ENCODE measurements around the gene CMTM1. TPM values are rescaled to one million over a fixed set of nuclear protein-coding genes. Genes with fewer than 3 reads are reported as not detected.
A peak's percentile ranks its signal among the peaks of the same experiment; 100 is the strongest.

The CMTM1 gene
- total RNA-seq, 1 donor = 3.2 TPM

DNA sequence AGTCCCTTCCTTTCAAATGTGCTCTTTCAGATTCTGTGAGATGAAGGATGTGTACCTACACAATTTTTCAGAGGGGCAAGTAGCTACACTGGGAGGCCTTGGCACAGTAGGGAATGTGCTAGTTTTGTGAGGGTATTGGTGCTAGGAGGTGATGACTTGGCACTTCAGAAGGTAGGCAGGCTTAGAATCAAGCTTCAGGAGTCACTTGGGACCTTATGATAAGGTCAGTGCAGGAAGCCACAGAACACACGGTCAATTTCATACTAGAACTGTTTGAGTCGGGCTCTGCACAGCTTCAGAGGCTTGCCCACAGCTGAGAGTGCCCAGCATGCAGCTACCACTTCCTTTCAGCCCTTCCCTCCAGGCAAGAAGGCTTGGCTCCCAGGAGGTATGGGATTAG lies 6.1 kb downstream of the CMTM1 start:
- H3K4me3 ChIP-seq (ENCODE audit: low read depth, low read length) = no peak overlapping the region
- TF ChIP-seq, protein P1, sequence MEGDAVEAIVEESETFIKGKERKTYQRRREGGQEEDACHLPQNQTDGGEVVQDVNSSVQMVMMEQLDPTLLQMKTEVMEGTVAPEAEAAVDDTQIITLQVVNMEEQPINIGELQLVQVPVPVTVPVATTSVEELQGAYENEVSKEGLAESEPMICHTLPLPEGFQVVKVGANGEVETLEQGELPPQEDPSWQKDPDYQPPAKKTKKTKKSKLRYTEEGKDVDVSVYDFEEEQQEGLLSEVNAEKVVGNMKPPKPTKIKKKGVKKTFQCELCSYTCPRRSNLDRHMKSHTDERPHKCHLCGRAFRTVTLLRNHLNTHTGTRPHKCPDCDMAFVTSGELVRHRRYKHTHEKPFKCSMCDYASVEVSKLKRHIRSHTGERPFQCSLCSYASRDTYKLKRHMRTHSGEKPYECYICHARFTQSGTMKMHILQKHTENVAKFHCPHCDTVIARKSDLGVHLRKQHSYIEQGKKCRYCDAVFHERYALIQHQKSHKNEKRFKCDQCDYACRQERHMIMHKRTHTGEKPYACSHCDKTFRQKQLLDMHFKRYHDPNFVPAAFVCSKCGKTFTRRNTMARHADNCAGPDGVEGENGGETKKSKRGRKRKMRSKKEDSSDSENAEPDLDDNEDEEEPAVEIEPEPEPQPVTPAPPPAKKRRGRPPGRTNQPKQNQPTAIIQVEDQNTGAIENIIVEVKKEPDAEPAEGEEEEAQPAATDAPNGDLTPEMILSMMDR (IDR thresholded peaks at IDR 0.05; ENCODE audit: insufficient read depth, low read length) = no peak
- DNase-seq (ENCODE audit: low read depth) = no peak

DNA sequence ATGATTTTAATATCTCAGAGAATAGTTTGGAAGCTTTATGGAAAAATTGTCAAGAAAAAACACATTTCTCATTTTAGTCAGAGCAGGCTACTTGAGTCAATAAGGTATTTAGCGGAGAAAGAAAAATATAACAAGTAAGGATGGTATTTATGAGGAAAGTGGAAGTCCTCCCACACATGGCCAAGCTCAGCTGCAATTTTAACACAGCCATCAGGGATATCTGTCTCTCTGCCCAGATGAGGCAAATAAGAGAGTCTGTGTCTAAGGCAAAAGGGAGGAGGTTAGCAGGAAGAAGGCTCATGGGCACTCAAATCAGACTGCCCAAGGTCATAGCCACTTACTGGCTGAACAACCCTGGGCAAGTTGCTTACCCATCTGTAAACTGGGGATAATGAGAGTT lies 7.8 kb downstream of the CMTM1 start:
- H3K4me3 ChIP-seq (ENCODE audit: low read depth, low read length) = no peak overlapping the region
- TF ChIP-seq, protein P1 (IDR thresholded peaks at IDR 0.05; ENCODE audit: insufficient read depth, low read length) = no peak
- DNase-seq (ENCODE audit: low read depth) = no peak

DNA sequence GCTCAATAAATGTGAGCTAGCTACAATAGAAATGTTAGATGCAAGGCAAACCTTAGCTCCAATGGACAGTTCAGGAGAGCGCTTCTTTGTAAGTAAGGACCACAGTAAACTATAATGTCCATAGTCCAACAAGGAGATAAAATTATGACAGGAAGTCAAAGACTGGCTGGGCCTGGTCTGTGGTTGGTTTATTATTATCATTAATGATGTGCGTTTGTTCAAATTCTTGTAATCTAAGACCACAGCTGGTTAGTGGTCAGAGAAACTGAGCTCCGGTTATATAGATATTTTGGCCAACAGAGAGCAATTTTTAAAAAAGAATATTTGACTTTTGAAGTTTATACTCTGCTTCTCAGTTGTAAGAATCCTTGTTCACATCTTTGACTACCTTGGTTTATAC lies 8.3 kb downstream of the CMTM1 start:
- no peak for DNase-seq (ENCODE audit: low read depth)
- TF ChIP-seq, protein P1 (IDR thresholded peaks at IDR 0.05; ENCODE audit: insufficient read depth, low read length) = no peak
- no peak overlapping the region for H3K4me3 ChIP-seq (ENCODE audit: low read depth, low read length)

DNA sequence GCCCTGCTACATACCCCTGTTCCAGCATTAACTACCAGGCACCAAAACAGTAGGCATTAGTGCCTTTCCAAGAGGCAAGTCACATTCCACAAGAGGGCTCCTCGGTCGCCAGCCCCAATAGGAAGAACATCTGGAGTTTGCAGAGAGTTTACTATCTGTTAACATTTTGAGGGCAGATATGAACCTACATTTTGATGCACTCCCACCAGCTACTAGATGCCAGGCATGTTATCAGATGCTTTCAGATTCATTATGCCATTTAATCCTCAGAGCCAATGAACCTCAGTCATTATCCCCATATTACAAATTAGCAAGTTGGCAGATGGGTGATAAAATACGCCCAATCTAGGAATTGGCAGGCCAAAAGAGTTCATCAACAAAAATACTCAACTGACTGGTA lies 8.8 kb downstream of the CMTM1 start:
- H3K4me3 ChIP-seq (ENCODE audit: low read depth, low read length) = no peak overlapping the region
- DNase-seq (ENCODE audit: low read depth) = no peak
- TF ChIP-seq, protein P1 (IDR thresholded peaks at IDR 0.05; ENCODE audit: insufficient read depth, low read length) = no peak

DNA sequence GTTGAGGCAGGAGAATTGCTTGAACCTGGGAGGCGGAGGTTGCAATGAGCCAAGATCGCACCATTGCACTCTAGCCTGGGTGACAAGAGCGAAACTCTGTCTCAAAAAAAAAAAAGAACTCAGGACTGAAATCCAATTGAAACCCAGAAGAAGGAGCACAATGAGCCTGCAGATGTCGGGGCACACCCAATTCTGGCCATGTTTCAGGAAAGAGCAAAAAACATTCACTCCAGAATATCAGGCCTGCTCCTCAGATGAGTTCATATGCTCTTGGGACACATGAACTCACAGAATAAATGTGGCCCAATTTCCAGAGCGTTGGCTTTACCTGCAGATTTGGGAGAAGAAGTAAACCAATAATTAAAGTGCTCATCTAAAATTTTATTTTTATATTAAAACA lies 10.1 kb downstream of the CMTM1 start:
- TF ChIP-seq, protein P1 (IDR thresholded peaks at IDR 0.05; ENCODE audit: insufficient read depth, low read length) = no peak
- peak; percentile 73 for DNase-seq (ENCODE audit: low read depth)
- no peak overlapping the region for H3K4me3 ChIP-seq (ENCODE audit: low read depth, low read length)

DNA sequence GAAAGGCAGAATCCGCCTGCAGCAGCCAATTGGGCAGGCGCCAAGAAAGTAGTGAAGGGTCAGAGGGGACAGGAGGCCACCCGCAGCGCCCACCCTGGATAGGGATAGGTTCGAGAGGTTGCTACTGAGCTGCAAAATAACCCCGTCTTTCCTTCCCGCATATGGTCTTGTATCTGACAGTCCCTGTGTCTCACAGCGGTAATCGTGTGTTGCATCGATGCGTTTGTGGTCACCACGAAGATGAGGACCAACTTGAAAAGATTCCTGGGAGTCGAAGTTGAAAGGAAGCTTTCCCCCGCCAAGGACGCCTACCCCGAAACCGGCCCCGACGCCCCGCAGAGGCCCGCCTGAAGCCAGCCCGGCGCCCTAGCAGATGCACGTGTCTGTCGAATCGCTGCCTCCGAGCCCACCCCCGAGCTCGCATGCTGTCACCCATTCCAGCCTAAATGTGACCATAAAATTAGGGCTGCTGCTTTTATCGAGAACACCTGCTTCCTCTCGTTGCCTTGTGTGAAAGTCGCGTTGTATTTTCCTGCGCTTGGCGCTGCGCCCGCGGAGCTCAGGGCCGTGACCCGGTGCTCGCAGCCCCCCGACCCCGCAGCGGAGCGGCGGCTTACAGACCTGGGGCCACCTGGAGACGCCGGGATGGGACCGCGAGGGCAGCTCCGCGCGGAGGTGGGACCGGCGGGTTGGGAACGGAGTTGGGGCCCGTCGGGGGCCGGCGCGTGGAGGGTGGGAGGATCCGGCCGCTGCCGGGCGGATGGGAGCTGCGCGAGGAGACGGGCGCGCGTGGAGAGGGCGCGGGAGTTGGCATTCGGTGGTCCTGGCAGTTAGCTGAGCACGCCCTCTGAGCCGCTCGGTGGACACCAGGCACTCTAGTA lies 12.7 kb downstream of the CMTM1 start, which contains the start of gene CMTM2:
Gene CMTM2, plus strand, starts transcription at position 813 of the 881 bp plus-strand sequence. CDS start 145 bp downstream, outside the sequence.
- H3K4me3 ChIP-seq (ENCODE audit: low read depth, low read length) = no peak within 1 kb of the TSS
- DNase-seq (ENCODE audit: low read depth) = no peak
- TF ChIP-seq, protein P1 (IDR thresholded peaks at IDR 0.05; ENCODE audit: insufficient read depth, low read length) = no peak
